H9 (cell line): Measurements from ENCODE around the gene LRFN3. TPM values are rescaled to one million over a fixed set of nuclear protein-coding genes. Genes with fewer than 3 reads are reported as not detected.

Source experiments
- DNase-seq: peaks from one replicate; pipeline ENCODE4 v3.0.0-alpha.2; 2017
- H2AFZ ChIP-seq: one replicate; pipeline ENCODE4 v1.6.1; 2013; ENCODE audit warnings: mild to moderate bottlenecking, low read length, control low read depth, moderate library complexity
- H2AK5ac ChIP-seq: 2 replicates; pipeline ENCODE4 v1.6.1; 2013; ENCODE audit warnings: low read length, control low read depth, mixed read lengths; ENCODE audit not compliant: insufficient read length
- H2BK120ac ChIP-seq: one replicate; pipeline ENCODE4 v1.6.1; 2013; ENCODE audit warnings: low read depth, mild to moderate bottlenecking, low read length, control low read depth, inconsistent platforms; ENCODE audit not compliant: poor library complexity, severe bottlenecking
- H2BK12ac ChIP-seq: 2 replicates; pipeline ENCODE4 v1.6.1; 2013; ENCODE audit warnings: low read length, control low read depth, mixed read lengths, low read depth; ENCODE audit not compliant: insufficient read length
- H2BK15ac ChIP-seq: 2 replicates; pipeline ENCODE4 v1.6.1; 2013; ENCODE audit warnings: low read depth, low read length, control low read depth
- H2BK20ac ChIP-seq: one replicate; pipeline ENCODE4 v1.6.1; 2013; ENCODE audit warnings: low read depth, mild to moderate bottlenecking, low read length, control low read depth, inconsistent platforms; ENCODE audit not compliant: poor library complexity, severe bottlenecking
- H2BK5ac ChIP-seq: 2 replicates; pipeline ENCODE4 v1.6.1; 2013; ENCODE audit warnings: low read length, control low read depth, mixed read lengths; ENCODE audit not compliant: insufficient read length
- H3K14ac ChIP-seq: 2 replicates; pipeline ENCODE4 v1.6.1; 2013; ENCODE audit warnings: low read length, control low read depth; ENCODE audit not compliant: insufficient read depth
- H3K18ac ChIP-seq: 2 replicates; pipeline ENCODE4 v1.6.1; 2013; ENCODE audit warnings: low read depth, mild to moderate bottlenecking, mixed read lengths, low read length, control low read depth; ENCODE audit not compliant: insufficient read length
- H3K23ac ChIP-seq: 2 replicates; pipeline ENCODE4 v1.6.1; 2013; ENCODE audit warnings: low read length, control low read depth, mixed read lengths, low read depth; ENCODE audit not compliant: insufficient read length
- H3K23me2 ChIP-seq: 2 replicates; pipeline ENCODE4 v1.6.1; 2013; ENCODE audit warnings: low read depth, mild to moderate bottlenecking, mixed read lengths, low read length, control low read depth; ENCODE audit not compliant: insufficient read length, poor library complexity, severe bottlenecking
- H3K27ac ChIP-seq: 2 replicates; pipeline ENCODE4 v1.5.1; 2013; ENCODE audit warnings: low read length, control low read depth, mixed read lengths, low read depth; ENCODE audit not compliant: insufficient read length
- H3K27me3 ChIP-seq: 2 replicates; pipeline ENCODE4 v1.6.1; 2013; ENCODE audit warnings: low read length, control low read depth, inconsistent platforms; ENCODE audit not compliant: insufficient read depth
- H3K4ac ChIP-seq: 2 replicates; pipeline ENCODE4 v1.6.1; 2013; ENCODE audit warnings: low read depth, mild to moderate bottlenecking, control low read depth, inconsistent platforms, low read length, moderate library complexity
- H3K4me1 ChIP-seq: 2 replicates; pipeline ENCODE4 v1.6.1; 2013; ENCODE audit warnings: low read length, control low read depth, inconsistent platforms; ENCODE audit not compliant: insufficient read depth
- H3K4me2 ChIP-seq: 2 replicates; pipeline ENCODE4 v1.6.1; 2013; ENCODE audit warnings: low read length, control low read depth, mixed read lengths; ENCODE audit not compliant: insufficient read length, insufficient read depth
- H3K56ac ChIP-seq: 2 replicates; pipeline ENCODE4 v1.6.1; 2013; ENCODE audit warnings: low read depth, mild to moderate bottlenecking, mixed read lengths, low read length, control low read depth; ENCODE audit not compliant: insufficient read length
- H3K79me1 ChIP-seq: 2 replicates; pipeline ENCODE4 v1.6.1; 2013; ENCODE audit warnings: low read depth, mild to moderate bottlenecking, moderate library complexity, low read length, control low read depth, inconsistent platforms; ENCODE audit not compliant: insufficient read depth, poor library complexity, severe bottlenecking
- H3K79me2 ChIP-seq: 2 replicates; pipeline ENCODE4 v1.6.1; 2013; ENCODE audit warnings: low read length, control low read depth, inconsistent platforms; ENCODE audit not compliant: insufficient read depth
- H3K9ac ChIP-seq: 2 replicates; pipeline ENCODE4 v1.6.1; 2013; ENCODE audit warnings: low read length, control low read depth, mixed read lengths; ENCODE audit not compliant: insufficient read length; ENCODE audit errors: extremely low read depth
- H3K9me3 ChIP-seq: one replicate; pipeline ENCODE4 v1.6.1; 2013; ENCODE audit warnings: low read depth, low read length, inconsistent platforms; ENCODE audit not compliant: control insufficient read depth
- H3T11ph ChIP-seq: one replicate; pipeline ENCODE4 v1.6.1; 2013; ENCODE audit warnings: mild to moderate bottlenecking, low read length, control low read depth, inconsistent platforms
- H4K20me1 ChIP-seq: one replicate; pipeline ENCODE4 v1.6.1; 2013; ENCODE audit not compliant: control insufficient read depth, insufficient read length, insufficient read depth
- H4K5ac ChIP-seq: 2 replicates; pipeline ENCODE4 v1.6.1; 2013; ENCODE audit warnings: low read depth, mild to moderate bottlenecking, mixed read lengths, low read length, control low read depth; ENCODE audit not compliant: insufficient read length
- H4K8ac ChIP-seq: replicated peaks from 2 replicates; pipeline ENCODE4 v1.6.1; 2013; ENCODE audit warnings: low read length, control low read depth, mixed read lengths, low read depth; ENCODE audit not compliant: insufficient read length
- H4K91ac ChIP-seq: 2 replicates; pipeline ENCODE4 v1.6.1; 2013; ENCODE audit warnings: low read depth, mild to moderate bottlenecking, moderate library complexity, mixed read lengths, low read length, control low read depth; ENCODE audit not compliant: insufficient read length
- H3K27ac Mint-ChIP-seq, 3 experiments: 2 replicates in 2 of 3; 3 replicates in 1 of 3; pipeline ENCODE4 v1.8.0; 2020 to 2021; ENCODE audit warnings: mixed read lengths in 3 of 3, mild to moderate bottlenecking in 1 of 3, moderate library complexity in 1 of 3
- H3K27me3 Mint-ChIP-seq: 2 replicates; pipeline ENCODE4 v1.8.0; 2021; ENCODE audit warnings: low read depth, mild to moderate bottlenecking, moderate library complexity, mixed read lengths
- H3K36me3 Mint-ChIP-seq, 3 experiments: 2 replicates in 2 of 3; 3 replicates in 1 of 3; pipeline ENCODE4 v1.8.0; 2020 to 2021; ENCODE audit warnings: low read depth in 3 of 3, mixed read lengths in 3 of 3; ENCODE audit not compliant: insufficient read depth in 1 of 3
- H3K4me1 Mint-ChIP-seq, 2 experiments: 2 replicates each; pipeline ENCODE4 v1.8.0; 2020; ENCODE audit warnings: mixed read lengths in 2 of 2
- H3K4me3 Mint-ChIP-seq, 2 experiments: 2 replicates in 1 of 2; 3 replicates in 1 of 2; pipeline ENCODE4 v1.8.0; 2020 to 2021; ENCODE audit warnings: mild to moderate bottlenecking in 2 of 2, mixed read lengths in 2 of 2, moderate library complexity in 1 of 2
- H3K9me3 Mint-ChIP-seq, 2 experiments: 2 replicates in 1 of 2; 3 replicates in 1 of 2; pipeline ENCODE4 v1.8.0; 2020; ENCODE audit warnings: mild to moderate bottlenecking in 2 of 2, mixed read lengths in 2 of 2, moderate library complexity in 1 of 2
- WGBS: extraction: QIAGEN DNeasy Blood & Tissue Kit; methylation state at CpG from one replicate; pipeline ENCODE4 v1.1.7; 2013; ENCODE audit warnings: missing lambda C conversion rate, low lambda C conversion rate, mixed read lengths; ENCODE audit not compliant: insufficient read length; ENCODE audit errors: extremely low coverage; 5-methylcytosine and 5-hydroxymethylcytosine counted together
- total RNA-seq: library from RNA; stranded (reverse); gene quantifications from 2 replicates; pipeline ENCODE4 v1.2.1, GENCODE V29; 2021
- TF ChIP-seq, protein P1 (sequence below): fragments of 200-600 bp; sonication (generic); conservative IDR thresholded peaks from 3 replicates; pipeline ENCODE4 v1.8.0; 2021; ENCODE audit warnings: antibody characterized with exemption, mild to moderate bottlenecking

The LRFN3 gene
- total RNA-seq, 1 experiment from 2014 or later = 20.5 TPM

GRCh38 chr19:35896643-35897040, 39.5 kb upstream of the LRFN3 start:
- H3K27ac Mint-ChIP-seq = no peak overlapping the region
- Histone ChIP-seq H3K14ac (no peak overlapping the region), H3K79me1 (peaks cover 3% of the 10 kb centered on the region), H3K4me1 (no peaks in the 10 kb centered on the region; the same call in 1 of the 2 replicates), H4K8ac (no peak overlapping the region), H3K18ac (no peak overlapping the region), H3K23ac (no peak overlapping the region), H4K20me1 (no peaks in the 10 kb centered on the region), H3K79me2 (no peaks in the 10 kb centered on the region), H3K23me2 (peaks cover 6% of the 10 kb centered on the region), H2BK5ac (no peak overlapping the region), H3K27ac (no peak overlapping the region), H3K4ac (no peak overlapping the region), H2BK120ac (no peak overlapping the region), H2BK12ac (no peak overlapping the region), H3K27me3 (no peaks in the 10 kb centered on the region), H4K91ac (no peak overlapping the region), H2AK5ac (no peak overlapping the region), H3K9ac (no peak overlapping the region), H2AFZ (no peak overlapping the region), H4K5ac (no peak overlapping the region), H3K9me3 (no peaks in the 10 kb centered on the region), H2BK15ac (no peak overlapping the region), H3T11ph (no peak overlapping the region), H2BK20ac (no peak overlapping the region), H3K4me2 (no peak overlapping the region), H3K56ac (no peak overlapping the region)
- peaks cover 13 to 47% (median 42%) of the 10 kb centered on the region in 3 experiments; a peak in 6 of 7 replicates for H3K36me3 Mint-ChIP-seq
- no CpG with 5 or more reads among the region's 13 CpGs for WGBS
- TF ChIP-seq, protein P1, sequence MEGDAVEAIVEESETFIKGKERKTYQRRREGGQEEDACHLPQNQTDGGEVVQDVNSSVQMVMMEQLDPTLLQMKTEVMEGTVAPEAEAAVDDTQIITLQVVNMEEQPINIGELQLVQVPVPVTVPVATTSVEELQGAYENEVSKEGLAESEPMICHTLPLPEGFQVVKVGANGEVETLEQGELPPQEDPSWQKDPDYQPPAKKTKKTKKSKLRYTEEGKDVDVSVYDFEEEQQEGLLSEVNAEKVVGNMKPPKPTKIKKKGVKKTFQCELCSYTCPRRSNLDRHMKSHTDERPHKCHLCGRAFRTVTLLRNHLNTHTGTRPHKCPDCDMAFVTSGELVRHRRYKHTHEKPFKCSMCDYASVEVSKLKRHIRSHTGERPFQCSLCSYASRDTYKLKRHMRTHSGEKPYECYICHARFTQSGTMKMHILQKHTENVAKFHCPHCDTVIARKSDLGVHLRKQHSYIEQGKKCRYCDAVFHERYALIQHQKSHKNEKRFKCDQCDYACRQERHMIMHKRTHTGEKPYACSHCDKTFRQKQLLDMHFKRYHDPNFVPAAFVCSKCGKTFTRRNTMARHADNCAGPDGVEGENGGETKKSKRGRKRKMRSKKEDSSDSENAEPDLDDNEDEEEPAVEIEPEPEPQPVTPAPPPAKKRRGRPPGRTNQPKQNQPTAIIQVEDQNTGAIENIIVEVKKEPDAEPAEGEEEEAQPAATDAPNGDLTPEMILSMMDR = no peak
- H3K27me3 Mint-ChIP-seq = no peaks in the 10 kb centered on the region
- no peak overlapping the region for H3K4me3 Mint-ChIP-seq
- peaks cover 0 to 14% of the 10 kb centered on the region in 2 experiments; a peak in 3 of 4 replicates for H3K4me1 Mint-ChIP-seq
- no peak for DNase-seq
- H3K9me3 Mint-ChIP-seq = no peaks in the 10 kb centered on the region
